Dedifferentiated amniotic fluid mesenchymal stem cell (primary cell): ENCODE data around the gene FLNC.

Source experiments
- DNase-seq: peaks from one replicate; pipeline ENCODE4 v3.0.0-alpha.2; 2016; ENCODE audit errors: extremely low spot score

FLNC gene

GRCh38 chr7:128831178-128831993, 1.2 kb downstream of the FLNC start:
- DNase-seq = no peak

- no peak for DNase-seq
Observed at GRCh38 chr7:128831994-128832879, 2.0 kb downstream of the FLNC start.

- no peak for DNase-seq
Observed at GRCh38 chr7:128832880-128833147, 2.6 kb downstream of the FLNC start.

GRCh38 chr7:128833148-128833945, 3.1 kb downstream of the FLNC start:
- DNase-seq = peak; percentile 76

- DNase-seq = peak; percentile 30
Observed at GRCh38 chr7:128833946-128834325, 3.7 kb downstream of the FLNC start.

GRCh38 chr7:128835231-128835751, 5.1 kb downstream of the FLNC start:
- DNase-seq = no peak

- DNase-seq = no peak
Observed at GRCh38 chr7:128835790-128836641, 5.8 kb downstream of the FLNC start.

GRCh38 chr7:128836729-128837348, 6.6 kb downstream of the FLNC start:
- DNase-seq = no peak

- no peak for DNase-seq
Observed at GRCh38 chr7:128837521-128837921, 7.3 kb downstream of the FLNC start.

- no peak for DNase-seq
Observed at GRCh38 chr7:128838109-128838779, 8.0 kb downstream of the FLNC start.

GRCh38 chr7:128838981-128839731, 8.9 kb downstream of the FLNC start:
- DNase-seq = no peak

- DNase-seq = no peak
Observed at GRCh38 chr7:128839751-128840177, 9.6 kb downstream of the FLNC start.

- no peak for DNase-seq
Observed at GRCh38 chr7:128840326-128841170, 10.3 kb downstream of the FLNC start.

- no peak for DNase-seq
Observed at GRCh38 chr7:128841171-128841690, 11.0 kb downstream of the FLNC start.

- DNase-seq = no peak
Observed at GRCh38 chr7:128841921-128842673, 11.9 kb downstream of the FLNC start.

- DNase-seq = no peak
Observed at GRCh38 chr7:128842674-128843641, 12.8 kb downstream of the FLNC start.
